Activated CD4-positive, CD25-positive, alpha-beta regulatory T cell (primary cell): ENCODE data around the gene MED16.

Source experiments
- DNase-seq, 4 experiments: peaks; one replicate each; lab custom pipeline; 2025; lab: John Stamatoyannopoulos, UW

Gene MED16, protein sequence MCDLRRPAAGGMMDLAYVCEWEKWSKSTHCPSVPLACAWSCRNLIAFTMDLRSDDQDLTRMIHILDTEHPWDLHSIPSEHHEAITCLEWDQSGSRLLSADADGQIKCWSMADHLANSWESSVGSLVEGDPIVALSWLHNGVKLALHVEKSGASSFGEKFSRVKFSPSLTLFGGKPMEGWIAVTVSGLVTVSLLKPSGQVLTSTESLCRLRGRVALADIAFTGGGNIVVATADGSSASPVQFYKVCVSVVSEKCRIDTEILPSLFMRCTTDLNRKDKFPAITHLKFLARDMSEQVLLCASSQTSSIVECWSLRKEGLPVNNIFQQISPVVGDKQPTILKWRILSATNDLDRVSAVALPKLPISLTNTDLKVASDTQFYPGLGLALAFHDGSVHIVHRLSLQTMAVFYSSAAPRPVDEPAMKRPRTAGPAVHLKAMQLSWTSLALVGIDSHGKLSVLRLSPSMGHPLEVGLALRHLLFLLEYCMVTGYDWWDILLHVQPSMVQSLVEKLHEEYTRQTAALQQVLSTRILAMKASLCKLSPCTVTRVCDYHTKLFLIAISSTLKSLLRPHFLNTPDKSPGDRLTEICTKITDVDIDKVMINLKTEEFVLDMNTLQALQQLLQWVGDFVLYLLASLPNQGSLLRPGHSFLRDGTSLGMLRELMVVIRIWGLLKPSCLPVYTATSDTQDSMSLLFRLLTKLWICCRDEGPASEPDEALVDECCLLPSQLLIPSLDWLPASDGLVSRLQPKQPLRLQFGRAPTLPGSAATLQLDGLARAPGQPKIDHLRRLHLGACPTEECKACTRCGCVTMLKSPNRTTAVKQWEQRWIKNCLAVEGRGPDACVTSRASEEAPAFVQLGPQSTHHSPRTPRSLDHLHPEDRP

DNA sequence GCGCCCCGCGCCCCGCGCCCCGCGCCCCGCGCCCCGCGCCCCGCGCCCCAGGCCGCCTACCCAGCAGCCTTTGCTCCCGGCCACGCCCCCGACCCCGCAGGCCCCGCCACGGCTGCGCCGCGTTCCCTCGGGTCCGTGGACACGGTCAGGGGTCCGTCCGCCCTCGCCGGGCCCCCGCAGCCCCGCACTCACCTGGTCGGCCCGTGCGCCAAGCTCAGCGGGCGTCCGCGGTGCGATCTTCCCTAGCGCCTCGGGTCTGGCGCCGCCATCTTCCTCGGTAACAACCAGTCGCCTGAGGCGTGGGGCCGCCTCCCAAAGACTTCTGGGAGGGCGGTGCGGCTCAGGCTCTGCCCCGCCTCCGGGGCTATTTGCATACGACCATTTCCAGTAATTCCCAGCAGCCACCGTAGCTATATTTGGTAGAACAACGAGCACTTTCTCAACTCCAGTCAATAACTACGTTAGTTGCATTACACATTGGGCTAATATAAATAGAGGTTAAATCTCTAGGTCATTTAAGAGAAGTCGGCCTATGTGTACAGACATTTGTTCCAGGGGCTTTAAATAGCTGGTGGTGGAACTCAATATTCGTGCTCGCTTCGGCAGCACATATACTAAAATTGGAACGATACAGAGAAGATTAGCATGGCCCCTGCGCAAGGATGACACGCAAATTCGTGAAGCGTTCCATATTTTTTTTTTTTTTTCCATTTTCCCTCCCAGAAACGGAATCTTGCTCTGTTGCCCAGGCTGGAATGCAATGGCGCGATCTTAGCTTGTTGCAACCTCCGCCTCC, at the start of gene MED16, which contains the start of gene RNU6-9:
MED16 (minus strand) TSS at position 294 of the 796 bp plus-strand sequence. CDS start 2,056 bp downstream, outside the sequence.
RNU6-9 (plus strand) TSS at position 591 of the 796 bp plus-strand sequence.
- DNase-seq = peak; percentile 66 to 84 (median 78)

DNA sequence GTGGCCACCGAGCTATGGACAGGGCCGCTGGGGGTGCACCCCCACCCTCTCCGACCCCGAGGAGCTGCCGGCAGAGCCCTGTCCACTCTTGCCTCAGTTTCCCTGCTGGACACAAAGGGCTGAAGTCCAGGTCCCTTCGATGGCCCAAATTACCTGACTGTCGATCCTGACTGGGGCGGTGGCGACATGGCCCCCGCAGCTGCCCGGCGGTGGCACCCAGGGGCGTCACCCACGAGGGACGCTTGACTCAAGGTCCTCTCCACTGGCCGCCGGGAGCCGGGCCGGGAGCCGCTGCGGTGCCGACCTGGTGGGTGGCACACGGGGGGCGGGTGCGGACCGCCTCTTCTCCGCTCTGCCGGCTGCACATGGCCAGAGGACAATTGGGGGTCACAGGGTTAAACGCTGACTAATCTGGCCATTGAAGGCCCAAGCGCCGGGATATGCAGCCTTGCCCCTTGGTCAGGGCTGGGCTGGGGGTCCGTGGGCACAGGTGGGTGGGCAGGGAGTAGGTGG, 49.2 kb upstream of the MED16 start:
- DNase-seq = no peak

DNA sequence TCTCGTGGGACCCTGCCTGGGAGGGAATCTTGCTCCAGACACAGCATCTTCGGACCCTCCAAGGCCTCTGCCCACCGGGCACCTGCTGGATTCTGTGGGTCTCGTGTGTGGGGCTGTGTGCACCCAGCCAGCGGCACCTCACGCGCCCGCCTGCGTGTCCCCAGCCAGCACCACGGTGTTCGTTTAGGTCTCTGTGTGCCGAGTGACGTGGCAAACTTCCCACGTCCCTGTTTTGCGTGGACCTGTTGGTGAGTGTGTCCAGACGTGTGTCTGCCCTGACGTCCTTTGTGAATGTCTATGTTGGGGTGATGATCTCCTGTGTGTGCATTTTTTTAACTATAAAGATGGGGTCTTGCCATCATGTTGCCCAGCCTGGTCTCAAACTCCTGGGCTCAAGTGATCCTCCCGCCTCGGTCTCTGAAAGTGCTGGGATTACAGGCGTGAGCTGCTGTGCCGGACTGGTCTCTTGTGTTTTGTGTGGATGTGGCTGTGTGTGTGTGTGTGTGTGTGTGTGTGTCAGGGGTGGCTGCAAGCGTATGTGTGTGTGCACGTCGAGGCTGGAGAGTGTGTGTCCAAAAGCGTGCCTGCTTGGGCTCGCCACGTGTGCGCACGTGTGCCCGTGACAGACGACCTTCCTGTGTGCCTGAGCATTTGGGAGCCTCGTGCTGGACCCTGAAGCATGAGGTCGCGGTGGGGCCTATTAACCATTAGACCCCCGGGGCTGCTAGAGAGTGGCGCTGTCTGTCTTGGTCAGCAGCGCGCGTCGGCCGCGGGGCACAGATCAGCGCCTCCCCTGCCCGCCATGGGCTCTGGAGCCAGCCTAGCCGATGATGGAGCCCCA, 48.5 kb upstream of the MED16 start:
- no peak for DNase-seq

DNA sequence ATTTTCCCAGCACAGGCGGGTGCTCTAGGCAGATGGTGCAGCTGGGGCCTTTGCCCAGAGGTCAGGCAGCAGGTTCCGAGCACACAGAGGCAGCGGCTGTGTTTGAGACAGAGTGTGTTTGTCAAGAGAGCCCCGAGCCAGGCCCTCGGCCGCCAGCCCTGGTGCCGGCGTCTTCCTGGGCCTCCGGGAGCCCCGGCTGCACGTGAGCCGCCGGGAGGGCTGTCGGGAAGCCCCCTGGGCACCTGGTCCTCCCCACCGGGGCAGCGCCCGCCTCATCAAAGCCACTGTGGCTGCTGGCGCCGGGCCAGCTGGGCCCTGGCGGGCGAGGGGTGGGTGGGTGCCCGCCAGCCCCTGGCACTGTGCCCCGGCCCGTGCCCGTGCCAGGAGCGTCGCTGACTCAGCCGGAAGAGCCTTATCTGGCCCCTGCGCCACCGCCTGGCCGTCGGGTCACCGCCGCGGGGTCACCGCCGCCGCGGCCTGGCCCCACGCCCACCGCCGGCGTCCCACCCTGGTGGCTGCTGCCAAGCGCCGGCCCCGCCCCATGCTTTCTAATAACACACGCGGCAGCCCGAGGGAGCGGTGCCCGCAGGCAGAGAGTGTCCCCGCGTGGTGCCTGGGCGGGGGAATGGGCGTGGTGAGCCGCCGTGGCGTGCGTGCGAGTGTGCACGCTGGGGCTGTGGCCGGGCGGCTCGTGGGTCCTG, 47.8 kb upstream of the MED16 start:
- peak; percentile 36 to 63 (median 48) for DNase-seq

DNA sequence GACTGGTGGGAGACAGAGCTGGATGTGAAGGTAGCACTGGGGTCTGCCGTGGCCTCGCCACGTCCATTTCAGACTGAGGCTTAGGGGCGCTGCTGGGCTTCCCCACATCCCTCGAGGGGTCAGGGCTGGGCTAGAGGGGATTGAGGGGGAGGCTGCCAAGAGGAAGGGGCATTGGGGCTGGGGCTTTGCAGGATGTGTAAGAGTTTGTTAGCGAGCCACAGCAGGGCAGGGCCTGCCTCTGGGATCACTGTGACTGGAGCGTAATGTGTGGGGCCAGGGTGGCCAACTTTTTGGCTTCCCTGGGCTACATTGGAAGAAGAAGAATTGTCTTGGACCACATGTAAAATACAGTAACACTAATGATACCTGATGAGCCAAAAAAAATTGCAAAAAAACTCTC, 46.9 kb upstream of the MED16 start:
- DNase-seq = no peak

DNA sequence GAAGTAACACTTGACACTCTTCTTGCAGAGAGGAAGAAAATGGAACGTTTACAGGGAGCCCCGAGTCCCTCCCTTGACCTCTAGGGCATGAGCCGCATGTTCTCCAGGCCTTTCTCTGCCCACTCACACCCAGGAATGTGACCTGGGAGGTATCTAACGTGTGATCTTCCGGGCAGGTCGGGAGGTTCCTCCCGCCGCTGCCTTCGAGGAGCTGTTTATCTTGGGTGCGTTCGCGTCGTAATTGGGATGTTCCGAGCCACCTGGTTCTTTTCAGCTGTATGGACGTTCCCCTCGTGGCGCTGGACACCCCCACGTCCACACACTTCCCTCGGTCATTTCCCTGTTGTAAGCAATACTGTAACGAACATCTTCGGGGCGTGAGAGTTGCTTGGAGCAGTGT, 46.5 kb upstream of the MED16 start:
- DNase-seq = no peak

DNA sequence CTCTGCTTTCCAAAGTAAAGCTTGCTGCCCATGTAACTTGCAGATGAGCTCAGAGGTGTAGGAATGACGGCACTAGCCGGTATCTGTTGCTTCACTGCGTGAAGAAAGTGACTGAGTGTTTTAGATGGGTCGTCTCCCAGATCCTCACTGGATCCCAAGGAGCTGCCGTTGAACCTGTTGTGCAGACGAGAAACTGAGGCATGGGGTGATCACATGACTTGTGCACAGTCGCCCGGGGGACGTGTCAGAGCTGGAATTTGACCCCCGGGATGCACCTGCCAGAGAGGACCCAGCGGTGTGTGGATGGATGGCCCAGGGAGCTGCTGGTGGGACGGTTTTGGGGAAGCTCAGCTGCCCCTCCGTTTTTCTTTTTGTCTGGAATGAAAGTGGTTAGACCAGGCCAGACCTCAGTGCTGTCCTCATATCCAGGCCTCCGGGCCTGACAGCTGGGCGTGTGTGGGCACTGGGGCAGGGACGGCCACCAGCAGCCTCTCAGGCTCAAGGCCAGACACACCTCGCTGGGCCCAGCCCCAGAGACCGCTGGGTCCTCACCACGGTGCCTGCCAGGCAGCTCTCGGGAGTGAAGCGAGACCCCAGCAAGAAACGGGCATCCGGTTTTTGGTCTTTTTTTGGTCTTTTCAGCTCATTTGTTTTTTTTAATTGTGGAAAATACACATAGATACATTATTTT, 45.4 kb upstream of the MED16 start:
- DNase-seq = no peak

DNA sequence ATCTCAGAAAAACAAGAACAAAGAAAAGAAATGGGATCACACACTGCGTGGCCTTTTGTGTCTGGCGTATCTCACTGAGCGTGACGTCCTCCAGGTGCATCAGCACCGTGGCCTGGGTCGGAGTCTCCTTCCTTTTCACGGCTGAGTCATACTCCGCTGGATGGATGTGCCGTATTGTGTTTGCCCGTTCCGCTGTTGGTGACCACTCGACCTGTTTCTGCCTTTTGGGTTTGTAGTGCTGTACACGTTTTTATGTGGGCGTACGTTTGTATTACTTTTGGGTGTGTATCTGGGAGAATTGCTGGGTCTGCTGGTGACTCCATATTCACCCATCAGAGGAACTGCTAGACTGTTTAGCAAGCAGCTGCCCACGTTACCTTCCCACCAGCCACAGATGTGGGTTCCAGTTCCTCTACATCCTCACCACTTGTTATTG, 44.3 kb upstream of the MED16 start:
- no peak for DNase-seq

DNA sequence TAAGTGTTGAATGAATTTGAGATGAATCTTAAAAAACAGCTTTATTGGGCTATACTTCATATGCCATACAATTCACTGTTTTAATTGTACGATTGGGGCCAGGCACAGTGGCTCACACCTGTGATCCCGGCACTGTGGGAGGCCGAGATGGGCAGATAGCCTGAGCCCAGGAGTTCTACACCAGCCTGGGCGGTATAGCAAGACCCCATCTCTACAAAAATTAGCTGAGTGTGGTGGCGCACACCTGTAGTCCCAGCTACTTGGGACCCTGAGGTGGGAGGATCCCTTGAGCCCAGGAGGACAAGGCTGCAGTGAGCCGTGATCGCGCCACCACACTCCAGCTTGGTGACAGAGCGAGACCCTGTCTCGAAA, 43.2 kb upstream of the MED16 start:
- DNase-seq = no peak

DNA sequence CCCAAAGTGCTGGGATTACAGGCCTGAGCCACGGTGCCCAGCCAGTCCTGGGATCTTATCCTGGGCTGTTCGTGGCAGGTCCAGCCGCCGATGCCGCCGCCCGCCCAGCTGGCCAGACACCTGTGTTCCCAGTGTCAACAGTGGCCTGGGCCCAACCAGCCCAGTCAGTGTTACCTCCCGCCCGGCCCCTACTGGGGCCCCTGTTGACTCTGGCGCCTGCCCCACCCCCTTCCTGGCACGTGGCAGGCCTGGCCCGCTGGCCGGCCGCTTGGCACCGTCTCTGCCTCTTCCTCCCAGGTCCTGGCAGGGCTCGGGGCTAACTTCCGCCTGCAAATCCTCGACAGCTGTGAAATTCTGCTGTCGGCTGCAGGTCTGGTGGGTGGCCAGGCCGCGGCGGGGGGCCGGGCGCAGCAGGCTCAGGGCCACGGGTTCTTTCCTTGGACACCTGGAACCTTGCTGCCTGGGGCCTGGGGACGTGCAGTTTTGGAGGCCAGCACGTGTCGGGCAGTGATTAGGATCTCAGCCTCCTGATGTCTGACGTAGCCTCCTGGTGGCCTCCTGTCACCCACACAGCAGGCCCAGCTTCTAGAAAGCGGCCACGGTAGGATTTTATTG, 42.0 kb upstream of the MED16 start:
- no peak for DNase-seq

DNA sequence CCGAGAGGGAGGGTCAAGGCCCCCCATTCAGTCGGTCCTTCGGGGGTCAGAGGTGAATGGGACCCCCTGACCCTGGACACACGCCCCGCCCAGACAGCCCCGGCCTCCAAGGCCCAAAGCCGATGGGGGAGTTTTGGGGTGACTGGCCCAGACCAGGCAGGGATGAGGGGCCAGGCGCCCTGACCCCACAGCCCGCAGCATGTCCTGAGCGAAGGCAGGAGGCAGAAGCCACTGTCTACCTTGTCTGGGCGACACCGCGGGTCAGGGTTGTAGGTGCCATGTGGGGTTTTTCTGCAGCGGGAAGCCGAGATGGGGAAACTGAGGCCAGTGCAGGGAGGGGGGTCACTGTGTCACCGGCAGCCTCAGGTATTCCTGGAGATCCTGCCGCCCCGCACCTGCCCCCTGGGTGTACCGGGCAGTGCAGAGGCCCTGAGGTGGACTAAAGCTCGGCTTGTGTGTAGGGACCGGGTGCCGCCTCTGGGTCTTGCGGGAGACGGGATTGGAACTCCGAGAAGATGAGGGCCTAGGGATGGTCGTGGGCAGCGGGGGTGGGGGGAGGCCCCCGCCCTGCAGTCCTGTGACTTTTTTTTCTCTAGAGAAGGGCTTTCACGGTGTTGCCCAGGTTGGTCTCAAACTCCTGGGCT, 41.3 kb upstream of the MED16 start:
- DNase-seq = no peak

DNA sequence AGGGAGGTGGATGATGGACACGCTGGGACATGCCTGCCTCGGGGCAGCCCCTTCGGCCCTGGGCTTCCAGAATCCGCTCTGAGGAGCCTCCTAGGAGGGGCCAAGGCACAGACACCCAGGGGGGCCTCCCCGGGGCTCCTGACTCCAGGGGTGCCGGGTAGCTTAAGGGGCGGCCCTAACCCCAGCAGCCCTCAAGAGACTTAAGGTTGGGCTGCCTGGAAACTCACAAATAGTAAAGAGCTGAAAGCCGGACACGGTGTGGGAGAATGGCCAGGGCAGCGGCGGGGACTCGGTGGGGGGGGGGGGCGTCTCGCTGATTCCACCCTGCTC, 40.5 kb upstream of the MED16 start:
- DNase-seq = no peak

DNA sequence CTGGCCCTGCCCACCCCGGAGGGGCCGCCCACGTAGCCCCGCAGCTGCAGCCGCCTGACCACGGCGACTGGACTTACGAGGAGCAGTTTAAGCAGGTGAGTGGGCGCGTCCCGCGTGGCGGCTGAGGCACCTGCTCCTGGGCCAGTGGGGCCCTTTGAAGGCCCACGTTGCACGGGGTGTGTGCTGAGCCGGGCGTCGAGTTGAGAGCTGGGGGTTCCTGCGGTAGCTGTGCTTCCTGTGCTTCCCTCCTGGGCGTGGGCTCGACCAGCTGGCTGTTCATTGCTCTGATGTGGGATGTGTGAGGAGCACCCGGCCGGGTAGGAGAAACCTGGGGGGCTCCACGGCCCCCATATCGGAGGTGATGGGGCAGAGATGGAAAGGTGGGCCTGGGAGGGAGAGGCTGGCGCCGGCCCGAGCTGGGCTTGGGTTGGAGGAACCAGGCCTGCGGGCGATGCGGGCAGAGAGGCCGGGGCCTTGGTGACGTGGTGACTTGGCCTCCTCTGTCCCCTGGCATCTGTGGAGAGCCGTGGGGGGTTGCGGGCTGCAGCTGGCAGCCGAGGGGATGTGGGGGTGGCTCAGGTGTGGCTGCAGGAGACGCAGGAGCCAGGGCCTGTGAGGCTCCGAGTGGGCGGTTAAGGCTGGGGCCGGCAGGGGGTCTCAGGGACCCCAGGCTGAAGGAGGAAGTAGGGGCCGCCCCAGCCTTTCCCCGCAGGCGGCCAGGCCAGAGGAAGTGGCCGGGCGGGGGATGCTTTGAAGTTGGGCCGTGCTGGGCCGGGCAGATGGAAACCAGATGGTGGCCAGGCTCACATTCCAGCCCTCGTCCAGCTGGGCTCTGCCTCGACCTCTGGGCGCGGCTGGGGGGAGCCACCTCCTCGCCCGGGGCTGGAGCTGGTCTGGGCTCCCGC, 39.9 kb upstream of the MED16 start:
- no peak for DNase-seq

DNA sequence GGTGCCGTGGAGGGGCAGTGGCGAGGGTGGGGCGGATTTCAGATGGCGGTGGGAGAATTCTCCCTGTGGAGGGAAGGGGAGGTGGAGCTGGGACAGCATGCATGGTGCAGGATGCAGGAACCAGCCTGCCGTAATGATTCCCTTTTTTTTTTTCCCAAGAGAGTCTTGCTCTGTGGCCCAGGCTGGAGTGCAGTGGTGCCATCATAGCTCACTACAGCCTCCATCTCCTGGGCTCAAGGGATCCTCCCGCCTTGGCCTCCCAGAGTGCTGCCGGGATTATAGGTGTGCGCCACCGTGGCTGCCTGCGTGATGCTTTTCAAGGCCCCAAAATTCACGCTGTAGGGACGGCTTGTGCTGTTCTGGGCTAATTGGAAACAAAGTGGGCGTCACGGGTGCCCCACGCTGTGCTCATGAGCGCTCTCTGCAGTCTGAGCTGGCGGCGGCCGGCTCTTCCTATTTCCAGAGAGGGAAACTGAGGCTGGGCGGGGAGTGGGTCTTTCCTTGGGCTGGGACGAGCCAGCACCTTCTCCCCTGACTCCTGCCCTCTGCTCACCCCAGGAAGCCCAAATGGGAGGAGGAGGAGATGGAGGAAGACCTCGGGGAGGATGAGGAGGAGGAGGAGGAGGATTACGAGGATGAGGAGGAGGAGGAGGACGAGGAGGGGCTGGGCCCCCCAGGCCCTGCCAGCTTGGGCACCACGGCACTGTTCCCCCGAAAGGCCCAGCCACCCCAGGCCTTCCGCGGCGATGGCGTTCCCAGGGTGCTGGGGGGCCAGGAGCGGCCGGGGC, 39.1 kb upstream of the MED16 start:
- no peak for DNase-seq

DNA sequence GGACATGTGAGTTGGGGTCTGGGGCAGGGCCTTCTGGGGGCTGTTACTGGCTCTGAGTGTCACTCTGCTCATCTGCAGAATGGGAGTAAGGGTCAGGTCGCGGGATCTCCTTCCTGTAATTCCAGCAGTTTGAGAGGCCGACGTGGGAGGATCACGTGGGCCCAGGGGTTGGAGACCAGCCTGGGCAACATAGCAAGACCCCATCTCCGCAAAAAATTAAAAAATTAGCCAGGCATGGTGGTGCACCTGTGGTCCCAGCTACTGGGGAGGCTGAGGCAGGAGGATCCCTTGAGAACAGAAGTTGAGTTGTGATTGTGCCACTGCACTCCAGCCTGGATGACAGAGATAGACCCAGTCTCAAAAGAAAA, 36.9 kb upstream of the MED16 start:
- DNase-seq = no peak

DNA sequence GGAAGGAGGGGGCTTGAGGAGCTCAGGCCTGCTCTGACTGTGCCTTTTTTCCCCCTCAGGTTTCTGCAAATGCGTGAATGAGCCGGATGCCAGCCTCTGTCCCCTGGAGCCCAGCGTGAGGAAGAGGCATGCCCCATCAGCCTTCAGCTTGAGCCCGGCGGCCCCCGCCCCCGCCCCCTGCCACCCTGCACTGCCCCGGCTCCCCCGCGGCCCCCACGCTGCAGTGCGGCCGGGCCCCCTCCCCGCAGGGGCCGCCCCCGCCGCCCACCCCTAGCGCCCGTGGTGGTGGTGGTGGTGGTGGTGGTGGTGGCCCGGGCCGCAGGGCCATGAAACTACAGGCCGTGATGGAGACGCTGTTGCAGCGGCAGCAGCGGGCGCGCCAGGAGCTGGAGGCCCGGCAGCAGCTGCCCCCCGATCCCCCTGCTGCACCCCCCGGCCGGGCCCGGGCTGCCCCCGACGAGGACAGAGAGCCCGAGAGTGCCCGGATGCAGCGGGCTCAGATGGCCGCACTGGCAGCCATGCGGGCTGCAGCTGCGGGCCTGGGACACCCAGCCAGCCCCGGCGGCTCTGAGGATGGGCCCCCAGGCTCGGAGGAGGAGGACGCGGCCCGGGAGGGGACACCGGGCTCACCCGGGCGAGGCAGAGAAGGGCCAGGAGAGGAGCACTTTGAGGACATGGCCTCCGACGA, 36.4 kb upstream of the MED16 start:
- no peak for DNase-seq
